ELF-1 (cell line): ENCODE measurements around the gene GPRASP2.
"Not testable (repeated sequence)": the region's sequence is repeated elsewhere in the genome, so short reads cannot be mapped to it uniquely, and the experiment has no call there.

Experiments used
- DNase-seq: peaks from one replicate; pipeline ENCODE4 v3.0.0-alpha.2; 2016; ENCODE audit warnings: low read depth, low spot score

GPRASP2 gene

DNA sequence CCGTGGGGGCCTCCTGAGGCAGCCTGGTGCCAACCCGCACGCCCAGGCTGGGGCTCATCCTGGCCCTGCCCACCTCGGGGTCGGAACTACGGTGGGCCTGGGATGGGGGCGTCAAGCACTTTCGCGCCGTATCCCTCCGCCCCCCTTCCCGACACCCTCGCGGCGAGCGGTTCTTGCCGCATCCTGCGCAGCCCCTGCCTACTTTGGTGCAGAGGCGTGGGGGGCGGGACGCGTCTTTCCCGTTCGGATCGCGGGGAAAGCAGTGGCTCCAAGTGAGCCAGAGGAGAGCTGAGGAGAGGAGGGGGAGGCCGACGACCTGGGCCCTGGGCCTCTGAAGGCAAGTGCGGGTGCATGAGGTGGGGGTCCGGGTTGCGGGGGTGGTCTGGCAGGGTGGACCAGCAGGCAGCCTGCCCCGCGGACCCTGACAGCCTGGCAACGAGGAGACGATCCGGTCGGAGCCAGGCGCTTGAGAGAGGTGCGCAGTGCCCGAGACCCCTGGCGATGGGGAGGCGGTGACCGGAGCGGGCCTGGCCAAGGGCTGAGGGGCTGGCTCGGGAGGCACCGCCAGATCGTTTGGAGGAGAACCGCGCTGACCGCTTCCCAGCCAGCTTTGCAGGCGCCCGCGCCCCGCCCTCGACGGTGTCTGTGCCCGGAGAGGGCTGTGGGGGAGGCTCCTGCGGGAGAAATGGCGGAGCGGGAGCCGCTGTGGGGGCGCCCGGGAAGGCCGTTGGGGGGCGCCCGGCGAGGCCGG lies at the start of gene GPRASP2:
TSS of gene GPRASP2 (plus strand) at position 233 of the 751 bp plus-strand sequence. CDS start 2,422 bp downstream, outside the sequence.
- DNase-seq, result peak; percentile 52

DNA sequence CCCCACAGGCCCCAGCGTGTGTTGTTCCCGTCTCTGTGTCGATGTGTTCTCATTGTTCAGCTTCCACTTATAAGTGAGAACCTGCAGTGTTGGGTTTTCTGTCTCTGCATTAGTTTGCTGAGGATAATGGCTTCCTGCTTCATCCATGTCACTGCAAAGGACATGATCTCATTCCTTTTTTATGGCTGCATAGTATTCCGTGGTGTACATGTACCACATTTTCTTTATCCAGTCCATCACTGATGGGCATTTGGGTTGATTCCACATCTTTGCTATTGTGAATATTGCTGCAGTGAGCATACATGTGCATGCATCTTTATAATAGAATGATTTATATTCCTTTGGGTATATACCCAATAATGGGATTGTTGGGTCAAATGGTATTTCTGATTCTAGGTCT lies 48.4 kb upstream of the GPRASP2 start:
- DNase-seq, result not testable (repeated sequence)

DNA sequence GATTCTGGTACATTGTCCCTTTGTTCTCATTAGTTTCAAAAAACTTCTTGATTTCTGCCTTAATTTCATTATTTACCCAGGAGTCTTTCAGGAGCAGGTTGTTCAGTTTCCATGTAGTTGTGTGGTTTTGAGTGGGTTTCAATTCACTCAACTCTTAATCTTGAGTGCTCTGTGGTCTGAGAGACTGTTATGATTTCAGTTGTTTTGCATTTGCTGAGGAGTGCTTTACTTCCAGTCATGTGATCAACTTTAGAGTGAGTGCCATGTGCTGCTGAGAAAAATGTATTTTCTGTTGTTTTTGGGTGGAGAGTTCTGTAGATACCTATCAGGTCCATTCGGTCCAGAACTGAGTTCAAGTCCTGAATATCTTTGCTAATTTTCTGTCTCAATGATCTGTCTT lies 45.2 kb upstream of the GPRASP2 start:
- not testable (repeated sequence) for DNase-seq

DNA sequence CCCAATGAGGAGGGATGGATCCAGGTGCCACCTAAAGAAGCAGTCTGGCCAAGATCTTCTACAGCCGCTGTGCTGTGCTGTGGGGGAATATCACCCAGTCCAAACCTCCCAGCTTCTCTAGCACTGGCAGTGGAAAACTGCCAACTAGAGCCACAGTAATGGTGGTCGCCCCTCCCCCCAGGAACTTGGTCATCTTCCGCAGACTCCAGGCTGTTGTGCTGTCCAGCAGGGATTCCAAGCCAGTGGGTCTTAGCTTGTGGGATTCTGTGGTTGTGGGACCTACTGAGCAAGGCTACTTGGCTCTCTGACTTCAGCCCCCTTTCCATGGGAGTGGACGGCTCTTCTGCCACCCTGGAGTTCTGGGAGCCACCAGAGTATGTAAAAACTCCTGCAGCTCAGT lies 42.7 kb upstream of the GPRASP2 start:
- DNase-seq, result no peak

DNA sequence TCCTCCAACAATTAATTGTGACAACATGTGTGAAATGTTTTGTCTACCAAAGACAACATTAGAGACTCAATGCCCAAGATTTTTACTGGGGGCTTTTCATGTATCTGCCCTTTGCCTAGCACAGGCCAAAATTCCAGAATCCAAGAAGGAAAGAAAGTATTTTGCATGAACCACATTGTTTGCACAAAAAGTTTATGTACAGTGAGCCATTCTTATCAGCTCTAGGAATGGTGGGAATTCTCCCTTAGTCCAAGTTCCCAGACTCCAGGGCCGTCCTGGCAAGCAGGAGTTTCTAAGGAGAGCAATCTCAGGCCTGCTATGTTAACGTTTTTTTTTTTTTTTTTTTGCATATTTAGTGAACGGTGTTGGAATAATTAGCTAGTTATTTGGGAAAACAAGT lies 39.4 kb upstream of the GPRASP2 start:
- DNase-seq, result no peak

DNA sequence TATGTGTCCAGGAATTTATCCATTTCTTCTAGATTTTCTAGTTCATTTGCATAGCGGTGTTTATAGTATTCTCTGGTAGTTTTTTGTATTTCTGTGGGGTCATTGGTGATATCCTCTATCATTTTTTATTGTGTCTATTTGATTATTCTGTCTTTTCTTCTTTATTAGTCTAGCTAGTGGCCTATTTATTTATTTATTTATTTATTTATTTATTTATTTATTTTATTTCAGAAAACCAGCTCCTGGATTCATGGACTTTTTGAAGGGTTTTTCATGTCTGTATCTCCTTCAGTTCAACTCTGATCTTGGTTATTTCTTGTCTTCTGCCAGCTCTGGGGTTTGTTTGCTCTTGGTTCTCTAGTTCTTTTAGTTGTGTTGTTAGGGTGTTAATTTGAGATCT lies 34.8 kb upstream of the GPRASP2 start:
- not testable (repeated sequence) for DNase-seq

DNA sequence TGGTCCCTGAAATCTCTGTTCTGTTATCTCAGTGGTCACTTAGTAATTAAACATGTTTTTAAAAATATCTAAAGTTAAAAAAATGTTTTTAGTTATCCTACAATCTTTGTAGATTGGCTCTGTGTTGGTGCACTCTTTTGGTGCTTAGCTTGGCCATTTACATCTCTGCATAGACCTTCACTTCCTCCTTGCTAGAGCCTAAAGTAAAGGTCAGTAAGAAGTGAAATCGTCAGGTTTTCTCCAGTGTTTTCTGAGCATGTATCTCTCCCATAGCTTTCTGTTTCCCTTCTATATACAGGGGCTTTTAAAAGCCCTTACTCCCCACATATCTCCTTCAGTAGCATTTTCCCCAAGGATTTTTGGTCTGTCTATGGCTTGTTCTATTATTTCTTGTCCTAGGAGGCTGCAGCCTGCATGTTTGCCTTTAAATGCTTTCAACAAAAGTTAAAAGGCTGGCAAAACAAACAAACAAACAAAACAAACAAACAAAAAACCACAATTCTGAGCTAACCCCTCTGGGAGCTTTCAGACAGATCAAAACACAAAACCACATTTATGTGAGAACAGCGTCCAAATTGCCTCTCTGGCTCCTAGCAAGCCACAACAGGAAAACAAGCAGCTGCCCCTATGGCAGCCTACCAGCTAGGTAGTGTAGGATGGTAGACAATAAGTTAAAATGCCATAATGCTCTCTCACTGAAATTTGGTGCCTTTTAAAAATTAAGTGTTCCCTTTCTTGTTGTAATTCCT lies 27.3 kb upstream of the GPRASP2 start:
- no peak for DNase-seq

DNA sequence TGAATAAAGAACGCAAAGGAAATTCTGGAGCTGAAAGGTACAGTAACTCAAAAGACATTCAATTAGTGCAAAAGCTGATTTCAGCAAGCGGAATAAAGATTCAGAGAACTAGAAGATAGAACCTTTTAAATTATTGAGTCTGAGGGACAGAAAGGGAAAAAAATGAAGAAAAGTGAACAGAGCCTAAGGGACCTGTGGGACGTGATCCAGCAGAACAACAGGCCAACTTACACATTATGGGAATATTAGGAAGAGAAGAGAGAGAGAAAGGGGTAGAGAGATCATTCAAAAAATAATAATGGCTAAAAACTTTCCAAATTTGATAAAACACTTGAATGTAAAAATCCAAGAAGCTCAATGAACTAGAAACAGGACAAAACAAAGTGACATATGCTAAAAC lies 17.5 kb upstream of the GPRASP2 start:
- DNase-seq, result no peak

DNA sequence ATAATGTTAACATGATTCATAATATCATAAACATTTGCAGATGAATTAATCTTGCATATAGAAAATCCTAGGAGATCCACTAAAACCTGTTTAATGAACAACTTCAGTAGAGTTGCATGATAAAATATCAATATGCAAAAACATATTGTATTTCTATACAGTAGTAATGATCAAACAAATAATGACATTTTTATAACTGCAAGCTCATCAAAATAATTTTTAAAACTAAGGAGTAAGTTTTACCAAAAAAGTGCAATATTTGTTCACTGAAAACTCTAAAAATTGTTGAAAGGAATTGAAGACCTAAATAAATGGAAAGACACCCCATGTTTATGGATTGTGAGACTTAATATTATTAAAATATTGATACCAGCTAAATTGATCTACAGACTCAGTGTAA lies 15.9 kb upstream of the GPRASP2 start:
- DNase-seq, result no peak

DNA sequence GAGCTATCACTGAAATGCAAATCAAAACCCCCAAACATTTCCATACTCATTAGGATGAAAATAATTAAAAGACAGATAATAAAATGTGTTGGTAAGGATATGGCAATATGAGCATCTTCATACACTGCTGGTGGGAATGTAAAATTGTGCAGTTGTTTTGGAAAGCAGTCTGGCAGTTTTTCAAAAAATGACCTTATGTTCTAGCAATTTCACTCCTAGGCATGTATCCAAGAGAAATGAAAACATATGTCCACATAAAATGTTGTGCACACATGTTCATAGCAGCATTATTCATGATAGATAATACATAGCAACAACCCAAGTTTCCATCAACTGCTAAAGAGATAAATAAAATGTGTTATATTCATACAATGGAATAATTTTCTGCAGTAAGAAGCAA lies 14.8 kb upstream of the GPRASP2 start:
- DNase-seq, result no peak

DNA sequence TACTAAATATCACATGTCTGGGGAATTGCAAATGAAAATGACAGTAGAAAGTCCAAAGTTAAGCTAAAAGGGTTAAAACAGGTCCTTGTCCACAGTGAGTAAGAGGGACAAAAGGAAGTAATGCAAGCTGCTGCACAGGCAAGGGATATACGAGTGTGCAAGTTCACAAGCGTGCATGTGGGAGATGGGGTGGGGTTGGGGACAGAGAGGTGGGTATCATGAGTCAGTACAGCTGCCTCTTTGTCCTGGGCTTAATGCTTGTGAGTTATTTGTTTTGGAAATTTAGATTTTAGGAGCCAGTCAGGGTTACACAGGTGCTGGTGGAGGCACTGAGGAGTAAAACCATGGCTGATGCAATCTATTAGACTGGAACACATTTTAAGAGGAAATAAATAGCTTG lies 3.3 kb upstream of the GPRASP2 start:
- DNase-seq, result no peak

DNA sequence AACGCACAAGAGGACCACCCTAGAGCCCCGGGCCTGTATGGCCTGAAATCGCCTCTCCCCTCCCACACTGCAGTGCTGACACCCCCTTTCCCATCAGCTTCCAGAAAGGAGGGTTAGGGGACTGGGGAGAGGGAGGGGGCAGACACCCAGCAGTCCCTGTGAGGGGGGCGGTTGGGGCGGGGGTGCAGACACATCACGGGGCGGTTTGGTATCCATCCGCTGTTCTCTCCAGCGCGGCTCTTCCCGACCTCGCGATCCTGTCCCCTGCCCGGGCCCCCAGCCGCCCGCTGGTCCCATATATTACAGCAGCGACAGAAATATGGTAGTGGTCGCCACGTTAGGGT lies 404 bp upstream of the GPRASP2 start:
- no peak for DNase-seq

DNA sequence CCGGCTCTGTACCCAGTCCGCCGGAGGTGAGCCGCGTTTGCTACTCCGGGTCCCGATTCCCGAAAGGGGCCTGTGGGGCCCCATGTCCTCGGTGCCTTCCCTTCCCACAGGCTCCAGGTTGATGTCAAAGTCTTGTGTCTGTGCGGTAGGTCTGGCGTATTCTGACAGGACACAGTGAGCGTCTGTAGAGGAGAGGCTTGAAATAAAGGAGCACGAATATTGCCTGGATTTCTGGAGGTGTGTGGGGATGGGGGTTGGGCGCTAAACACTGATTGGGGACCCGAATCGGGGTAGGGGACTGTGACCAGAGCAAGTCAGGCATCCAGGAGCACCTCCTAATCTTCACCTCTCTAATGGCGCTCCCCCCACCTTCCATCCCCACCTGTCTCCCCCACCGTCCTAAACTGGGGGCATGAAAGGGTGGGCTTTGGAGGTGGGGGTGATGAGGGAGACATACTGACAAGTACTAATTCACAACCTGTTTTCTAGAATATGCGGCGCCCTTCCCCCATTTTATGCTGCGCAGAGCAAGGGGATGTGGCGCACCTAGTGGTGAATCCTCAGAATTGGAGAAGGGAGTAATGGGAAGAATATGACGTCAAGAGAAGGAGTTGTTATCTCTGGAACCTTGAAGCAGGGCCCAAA lies 855 bp downstream of the GPRASP2 start:
- peak; percentile 62 for DNase-seq

DNA sequence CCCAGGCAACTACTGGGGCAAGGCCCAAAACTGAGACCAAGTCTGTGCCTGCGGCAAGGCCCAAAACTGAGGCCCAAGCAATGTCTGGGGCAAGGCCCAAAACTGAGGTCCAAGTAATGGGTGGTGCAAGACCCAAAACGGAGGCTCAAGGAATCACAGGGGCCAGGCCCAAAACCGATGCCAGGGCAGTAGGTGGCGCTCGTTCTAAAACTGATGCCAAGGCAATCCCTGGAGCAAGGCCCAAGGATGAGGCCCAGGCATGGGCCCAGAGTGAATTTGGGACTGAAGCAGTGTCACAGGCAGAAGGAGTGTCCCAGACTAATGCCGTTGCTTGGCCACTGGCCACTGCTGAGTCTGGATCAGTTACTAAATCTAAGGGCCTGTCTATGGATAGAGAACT lies 2.7 kb downstream of the GPRASP2 start:
- no peak for DNase-seq

DNA sequence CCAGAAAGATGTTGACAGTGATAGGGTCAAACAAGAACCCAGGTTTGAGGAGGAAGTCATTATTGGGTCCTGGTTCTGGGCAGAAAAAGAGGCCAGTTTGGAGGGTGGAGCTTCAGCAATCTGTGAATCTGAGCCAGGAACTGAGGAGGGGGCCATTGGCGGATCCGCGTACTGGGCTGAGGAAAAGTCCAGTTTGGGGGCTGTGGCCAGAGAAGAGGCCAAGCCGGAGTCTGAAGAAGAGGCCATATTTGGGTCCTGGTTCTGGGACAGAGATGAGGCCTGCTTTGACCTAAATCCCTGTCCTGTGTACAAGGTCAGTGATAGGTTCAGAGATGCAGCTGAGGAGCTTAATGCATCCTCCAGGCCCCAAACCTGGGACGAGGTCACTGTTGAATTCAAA lies 3.7 kb downstream of the GPRASP2 start:
- DNase-seq, result no peak

DNA sequence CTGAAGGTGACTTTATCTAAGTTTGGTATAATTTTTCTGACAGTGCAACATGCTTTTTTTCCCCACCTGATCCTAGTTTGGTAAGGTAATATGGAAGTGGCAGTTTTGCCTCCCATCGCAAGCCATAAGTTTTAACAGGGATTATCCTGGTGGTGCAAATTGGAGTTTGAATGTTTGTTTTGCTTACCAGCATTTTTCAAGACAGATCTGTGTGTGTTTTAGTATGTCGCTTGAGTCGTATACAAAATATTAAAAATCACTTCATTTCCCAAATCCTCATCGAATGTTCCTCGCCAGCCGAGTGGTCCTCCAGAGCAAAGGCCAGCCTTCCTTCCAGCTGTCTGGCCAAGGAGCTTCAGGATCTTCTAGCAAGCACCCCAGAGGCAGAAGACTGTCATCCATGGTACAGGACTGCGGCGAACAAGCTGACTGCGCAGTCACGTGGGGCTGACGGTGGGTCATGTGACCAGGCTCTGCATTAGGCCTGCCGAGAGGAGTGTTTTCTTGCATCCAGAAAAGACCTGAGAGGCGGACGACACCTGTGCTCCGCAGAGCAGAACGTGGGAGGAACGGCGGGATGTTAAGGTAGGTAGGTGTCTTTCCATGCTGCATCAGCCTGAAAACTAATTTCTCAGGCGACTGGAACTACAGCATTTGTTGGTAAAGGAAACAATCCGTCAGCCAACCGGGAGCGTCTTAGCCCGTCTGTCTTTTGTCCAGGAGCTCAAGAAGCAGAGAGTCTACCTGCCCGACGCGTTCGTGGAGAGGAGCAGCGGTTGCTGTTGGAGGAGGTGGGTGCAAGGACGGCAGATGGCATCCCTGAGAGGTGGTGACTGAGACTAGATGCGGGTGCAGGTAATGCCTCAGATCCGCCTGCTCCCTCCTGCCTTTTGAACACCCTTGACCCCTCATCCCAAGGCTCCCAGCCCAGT lies 8.3 kb downstream of the GPRASP2 start, which contains the start of gene GPRASP3:
TSS of gene GPRASP3 (plus strand) at position 507 of the 932 bp plus-strand sequence. CDS start 28,253 bp downstream, outside the sequence.
- peak; percentile 77 for DNase-seq

DNA sequence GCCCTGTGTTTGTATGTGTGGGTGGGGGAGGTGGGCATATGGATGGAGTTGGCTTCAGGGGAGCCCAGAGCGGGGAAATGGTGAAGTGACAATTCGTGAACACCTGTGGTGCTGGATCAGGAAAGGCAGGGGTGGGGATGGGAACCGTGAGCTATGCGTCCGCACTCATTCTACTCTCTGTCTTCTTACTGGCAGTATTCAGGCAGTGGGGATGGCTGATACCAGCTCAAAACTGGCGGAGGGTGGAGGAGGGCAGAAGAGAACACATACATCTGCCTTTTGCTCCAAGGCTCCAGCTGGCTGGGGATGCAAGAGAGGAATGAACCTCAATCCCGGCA lies 8.9 kb downstream of the GPRASP2 start:
- not testable (repeated sequence) for DNase-seq

DNA sequence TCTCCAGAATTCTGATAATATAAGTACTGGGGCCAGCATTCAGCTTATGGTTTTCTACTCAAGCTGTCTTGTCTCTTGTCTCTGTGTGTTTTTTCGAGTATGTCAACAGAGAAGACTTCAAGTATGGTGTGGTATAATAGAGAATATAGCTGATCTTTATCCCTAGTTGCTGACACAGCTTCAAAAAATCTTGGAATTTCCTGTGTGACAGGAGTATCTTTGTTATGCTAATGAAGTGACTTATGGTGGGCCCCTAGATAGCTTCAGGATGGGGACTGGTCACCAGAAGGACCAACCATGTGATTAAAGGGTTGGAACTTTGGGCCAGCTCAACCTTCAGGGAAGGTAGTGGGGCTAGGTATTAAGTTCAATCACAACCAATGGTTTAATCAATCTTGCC lies 11.2 kb downstream of the GPRASP2 start:
- peak; percentile 20 for DNase-seq

DNA sequence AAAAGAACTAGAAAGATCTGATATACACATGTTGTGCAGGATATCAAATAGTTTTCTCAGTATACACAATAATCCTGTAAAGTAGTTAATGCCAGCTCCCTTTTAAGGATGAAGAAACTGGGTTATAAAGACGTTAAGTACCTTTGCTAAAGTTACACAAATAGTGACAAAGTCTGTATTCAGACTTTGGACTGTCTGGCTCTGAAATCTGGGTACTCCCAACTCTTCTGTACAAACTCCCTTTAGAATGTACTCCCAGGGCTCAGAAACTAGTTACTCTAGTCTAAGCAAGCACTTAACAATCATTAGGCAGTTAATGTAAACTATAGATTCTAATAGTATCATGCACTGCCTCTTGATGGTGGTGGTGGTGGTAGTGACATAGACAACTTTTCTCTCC lies 15.5 kb downstream of the GPRASP2 start:
- DNase-seq, result no peak

DNA sequence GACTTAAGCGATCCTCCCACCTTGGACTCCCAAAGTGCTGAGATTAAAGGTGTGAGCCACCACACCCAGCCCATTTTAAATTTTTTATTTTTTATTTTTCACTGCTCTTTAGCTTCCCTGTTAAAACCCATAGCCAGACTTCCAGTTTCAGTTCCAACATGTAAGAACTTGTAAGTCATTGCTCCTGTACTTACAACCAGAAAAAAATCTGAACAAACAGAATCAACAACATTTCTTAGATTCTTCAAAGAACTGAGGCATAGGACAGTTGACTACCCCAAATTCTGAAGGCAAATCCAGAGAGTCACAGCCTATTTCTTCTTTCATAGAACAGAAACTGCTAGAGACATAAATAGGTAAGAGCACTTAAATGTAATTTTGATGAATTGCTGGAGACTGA lies 16.4 kb downstream of the GPRASP2 start:
- no peak for DNase-seq

DNA sequence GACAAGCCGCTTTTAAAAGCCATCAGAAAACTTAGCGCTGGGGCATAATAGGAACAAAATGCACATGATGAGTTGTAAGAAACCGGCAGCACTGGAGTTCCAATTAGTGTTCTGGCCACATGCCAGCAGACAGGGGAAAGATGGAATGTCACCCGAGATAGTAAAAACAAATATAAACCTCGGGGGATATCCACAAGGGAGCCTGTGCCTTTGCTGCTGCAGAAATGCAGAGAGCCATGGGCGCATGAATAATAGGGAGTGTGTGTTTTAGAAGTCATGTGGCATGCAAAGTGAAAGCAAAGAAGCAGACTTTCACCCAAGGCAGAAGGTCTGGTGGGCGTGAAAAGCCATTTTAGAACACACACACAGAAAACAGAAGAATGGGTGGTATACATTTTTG lies 27.4 kb downstream of the GPRASP2 start:
- no peak for DNase-seq

DNA sequence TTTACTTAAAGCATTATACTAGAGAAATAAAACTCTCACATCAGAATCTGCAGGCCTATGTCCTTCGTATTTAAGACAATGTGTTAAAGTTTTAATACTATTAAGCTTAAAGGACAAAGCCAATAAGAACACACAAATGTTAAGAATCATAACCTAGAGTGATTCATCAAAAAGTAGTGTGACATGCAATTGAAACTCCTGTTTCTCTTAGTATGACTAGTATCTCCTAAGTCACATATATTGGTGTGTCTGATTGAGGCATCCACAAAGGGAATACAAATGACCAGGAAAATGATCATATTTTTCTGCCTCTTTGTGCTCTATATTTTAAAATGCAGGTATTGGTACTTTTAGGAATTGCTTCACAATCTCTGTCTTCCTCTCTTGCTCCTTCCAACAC lies 32.1 kb downstream of the GPRASP2 start:
- no peak for DNase-seq
